Suppressor macrophage treated with lipopolysaccharide for 4 hours (primary cell): ENCODE results near the gene CELF4.
A peak's percentile ranks its signal among the peaks of the same experiment; 100 is the strongest.

Experiments
- DNase-seq: peaks from one replicate; pipeline ENCODE4 v3.0.0-alpha.2; 2020

Gene CELF4

GRCh38 chr18:37274309-37275236 is 291.0 kb downstream of the CELF4 start:
- DNase-seq, result no peak

- no peak for DNase-seq
Measured at GRCh38 chr18:37272841-37273240, 292.8 kb downstream of the CELF4 start.

GRCh38 chr18:37272226-37272625 is 293.4 kb downstream of the CELF4 start:
- DNase-seq, result no peak

GRCh38 chr18:37270666-37271052 is 294.9 kb downstream of the CELF4 start:
- no peak for DNase-seq

- peak; percentile 41 for DNase-seq
Measured at GRCh38 chr18:37270038-37270665, 295.4 kb downstream of the CELF4 start.

- DNase-seq, result no peak
Measured at GRCh38 chr18:37266290-37266689, 299.3 kb downstream of the CELF4 start.

- DNase-seq, result no peak
Measured at GRCh38 chr18:37265382-37265781, 300.2 kb downstream of the CELF4 start.

GRCh38 chr18:37264956-37265355 is 300.6 kb downstream of the CELF4 start:
- no peak for DNase-seq

GRCh38 chr18:37261988-37262387 is 303.6 kb downstream of the CELF4 start:
- DNase-seq, result no peak

- no peak for DNase-seq
Measured at GRCh38 chr18:37261246-37261840, 304.3 kb downstream of the CELF4 start.

- DNase-seq, result no peak
Measured at GRCh38 chr18:37260367-37261093, 305.1 kb downstream of the CELF4 start.

GRCh38 chr18:37259711-37260110 is 305.9 kb downstream of the CELF4 start:
- DNase-seq, result no peak

GRCh38 chr18:37258819-37259218 is 306.8 kb downstream of the CELF4 start:
- DNase-seq, result no peak

GRCh38 chr18:37258131-37258530 is 307.5 kb downstream of the CELF4 start:
- no peak for DNase-seq

- no peak for DNase-seq
Measured at GRCh38 chr18:37254973-37255372, 310.6 kb downstream of the CELF4 start.

- DNase-seq, result no peak
Measured at GRCh38 chr18:37254236-37254754, 311.3 kb downstream of the CELF4 start.

GRCh38 chr18:37253394-37254235 is 312.0 kb downstream of the CELF4 start:
- DNase-seq, result no peak

GRCh38 chr18:37252854-37253393 is 312.7 kb downstream of the CELF4 start:
- no peak for DNase-seq

GRCh38 chr18:37252342-37252741 is 313.3 kb downstream of the CELF4 start:
- no peak for DNase-seq

GRCh38 chr18:37251679-37252078 is 313.9 kb downstream of the CELF4 start:
- no peak for DNase-seq

- no peak for DNase-seq
Measured at GRCh38 chr18:37249895-37250618, 315.5 kb downstream of the CELF4 start.
